Adrenal gland (tissue), 5 donors: ENCODE data around the gene ANO2.

Experiments
- POLR2A ChIP-seq, 2 donors: fragments of 450-650 bp; IDR thresholded peaks; one replicate each; pipeline ENCODE4 v1.6.1; 2017; ENCODE audit warnings: antibody characterized with exemption in 2 of 2, mild to moderate bottlenecking in 2 of 2, moderate library complexity in 1 of 2
- TF ChIP-seq, protein P1 (sequence below), 6 experiments: fragments of 450-650 bp in 4 of 6; fragments of 200-600 bp in 2 of 6; sonication (generic) in 1 of 6; IDR thresholded peaks; 1 replicate in 5 of 6; 2 replicates in 1 of 6; pipeline versions ENCODE4 v1.5.1 to v1.8.0; 2016 to 2021; ENCODE audit warnings: antibody characterized with exemption in 6 of 6, mild to moderate bottlenecking in 2 of 6, moderate library complexity in 1 of 6
- donor health status: DM: no; HTN: no; CAD: no.

GRCh38 chr12:5556946-5557673 is 387.9 kb downstream of the ANO2 start:
- TF ChIP-seq, protein P1, sequence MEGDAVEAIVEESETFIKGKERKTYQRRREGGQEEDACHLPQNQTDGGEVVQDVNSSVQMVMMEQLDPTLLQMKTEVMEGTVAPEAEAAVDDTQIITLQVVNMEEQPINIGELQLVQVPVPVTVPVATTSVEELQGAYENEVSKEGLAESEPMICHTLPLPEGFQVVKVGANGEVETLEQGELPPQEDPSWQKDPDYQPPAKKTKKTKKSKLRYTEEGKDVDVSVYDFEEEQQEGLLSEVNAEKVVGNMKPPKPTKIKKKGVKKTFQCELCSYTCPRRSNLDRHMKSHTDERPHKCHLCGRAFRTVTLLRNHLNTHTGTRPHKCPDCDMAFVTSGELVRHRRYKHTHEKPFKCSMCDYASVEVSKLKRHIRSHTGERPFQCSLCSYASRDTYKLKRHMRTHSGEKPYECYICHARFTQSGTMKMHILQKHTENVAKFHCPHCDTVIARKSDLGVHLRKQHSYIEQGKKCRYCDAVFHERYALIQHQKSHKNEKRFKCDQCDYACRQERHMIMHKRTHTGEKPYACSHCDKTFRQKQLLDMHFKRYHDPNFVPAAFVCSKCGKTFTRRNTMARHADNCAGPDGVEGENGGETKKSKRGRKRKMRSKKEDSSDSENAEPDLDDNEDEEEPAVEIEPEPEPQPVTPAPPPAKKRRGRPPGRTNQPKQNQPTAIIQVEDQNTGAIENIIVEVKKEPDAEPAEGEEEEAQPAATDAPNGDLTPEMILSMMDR (IDR thresholded peaks at IDR 0.05): no peak
- no peak for TF ChIP-seq POLR2A (IDR thresholded peaks at IDR 0.05)
